PC-3 (cell line): ENCODE data around the gene DDX3X. TPM values are rescaled to one million over a fixed set of nuclear protein-coding genes. Genes with fewer than 3 reads are reported as not detected.

ENCODE experiments used
- ATAC-seq: fragments of 200-7000 bp; cut with Tn5 transposase; 2 replicates; pipeline ENCODE4 v1.9.1; 2020; ENCODE audit warnings: mild to moderate bottlenecking, moderate library complexity
- BruUV-seq: library from RNA; stranded (reverse); fragments of 400-500 nt; replicated peaks from 2 replicates; lab custom pipeline; 2021; lab: Mats Ljungman, UMichigan
- CTCF ChIA-PET: fragments of 300-600 bp; sonication (Branson Sonifier 250); formaldehyde crosslinking; loops from one replicate; lab custom pipeline; 2022; ENCODE audit warnings: antibody characterized with exemption; lab: Charles Lee
- POLR2A ChIA-PET: fragments of 300-600 bp; sonication (Branson Sonifier 250); formaldehyde crosslinking; loops from one replicate; lab custom pipeline; 2022; ENCODE audit warnings: antibody characterized with exemption; ENCODE audit not compliant: unreplicated experiment; lab: Charles Lee
- DNase-seq: peaks from one replicate; pipeline ENCODE4 v3.0.0-alpha.2; 2015
- H2AFZ ChIP-seq: fragments of 300-600 bp; sonication (generic); 2 replicates; pipeline ENCODE4 v1.6.0; 2016; ENCODE audit warnings: antibody characterized with exemption, low read length
- H3F3A ChIP-seq: fragments of 300-600 bp; sonication (generic); one replicate; pipeline ENCODE4 v1.6.0; 2017; ENCODE audit warnings: antibody characterized with exemption, low read length, control low read depth, mild to moderate bottlenecking; ENCODE audit not compliant: unreplicated experiment
- H3K27ac ChIP-seq: fragments of 300-600 bp; sonication (generic); 2 replicates; pipeline ENCODE4 v1.5.1; 2016; ENCODE audit warnings: mild to moderate bottlenecking, low read length
- H3K27me3 ChIP-seq: fragments of 300-600 bp; sonication (generic); 2 replicates; pipeline ENCODE4 v1.6.1; 2016; ENCODE audit warnings: low read length, mixed read lengths
- H3K36me3 ChIP-seq: fragments of 300-600 bp; sonication (generic); 2 replicates; pipeline ENCODE4 v1.6.1; 2016; ENCODE audit warnings: low read depth, mixed run types, low read length, mixed read lengths
- H3K4me1 ChIP-seq: fragments of 300-600 bp; sonication (generic); 2 replicates; pipeline ENCODE4 v1.5.1; 2016; ENCODE audit warnings: low read length; ENCODE audit not compliant: insufficient read depth
- H3K4me2 ChIP-seq: fragments of 300-600 bp; sonication (generic); 2 replicates; pipeline ENCODE4 v1.6.0; 2016; ENCODE audit warnings: low read length
- H3K4me3 ChIP-seq: fragments of 300-600 bp; sonication (generic); 2 replicates; pipeline ENCODE4 v1.5.1; 2016; ENCODE audit warnings: mild to moderate bottlenecking, low read length, mixed read lengths
- H3K79me2 ChIP-seq: fragments of 300-600 bp; sonication (generic); 2 replicates; pipeline ENCODE4 v1.6.1; 2017; ENCODE audit warnings: low read length, mixed read lengths
- H3K9ac ChIP-seq: fragments of 300-600 bp; sonication (generic); 2 replicates; pipeline ENCODE4 v1.6.0; 2016; ENCODE audit warnings: mild to moderate bottlenecking, low read length
- H3K9me2 ChIP-seq: fragments of 300-600 bp; sonication (generic); replicated peaks from 2 replicates; pipeline ENCODE4 v1.6.1; 2016; ENCODE audit warnings: mixed run types, low read length, mixed read lengths
- H3K9me3 ChIP-seq: fragments of 300-600 bp; sonication (generic); 2 replicates; pipeline ENCODE4 v1.6.1; 2016; ENCODE audit warnings: low read length, mixed read lengths
- H4K20me1 ChIP-seq: fragments of 300-600 bp; sonication (generic); 2 replicates; pipeline ENCODE4 v1.6.1; 2016; ENCODE audit warnings: low read length, mixed read lengths
- EZH2 ChIP-seq: fragments of 300-600 bp; sonication (generic); IDR thresholded peaks from one replicate; pipeline ENCODE4 v1.6.1; 2017; ENCODE audit warnings: antibody characterized with exemption, mild to moderate bottlenecking, low read length; ENCODE audit not compliant: unreplicated experiment
- EZH2phosphoT487 ChIP-seq: fragments of 300-600 bp; sonication (generic); IDR thresholded peaks from 2 replicates; pipeline ENCODE4 v1.6.1; 2018; ENCODE audit warnings: mild to moderate bottlenecking, antibody characterized with exemption, low read length, borderline replicate concordance
- intact Hi-C: fragments of 100-400 bp; cut with micrococcal nuclease; formaldehyde crosslinking; loops from 2 replicates; pipeline ENCODE4 v1.9.0; 2023
- total RNA-seq: library from RNA; depleted of rRNA; stranded (reverse); fragments of >200 nt; gene quantifications from 2 replicates; pipeline ENCODE4 v1.2.3, GENCODE V29; 2014
- TF ChIP-seq, protein P1 (sequence below): fragments of 300-600 bp; sonication (generic); conservative IDR thresholded peaks from 2 replicates; pipeline ENCODE4 v1.5.1; 2017; ENCODE audit warnings: antibody characterized with exemption, low read depth, mild to moderate bottlenecking, low read length

Gene DDX3X
- total RNA-seq, 1 experiment from 2014 or later = 185 TPM

DNA sequence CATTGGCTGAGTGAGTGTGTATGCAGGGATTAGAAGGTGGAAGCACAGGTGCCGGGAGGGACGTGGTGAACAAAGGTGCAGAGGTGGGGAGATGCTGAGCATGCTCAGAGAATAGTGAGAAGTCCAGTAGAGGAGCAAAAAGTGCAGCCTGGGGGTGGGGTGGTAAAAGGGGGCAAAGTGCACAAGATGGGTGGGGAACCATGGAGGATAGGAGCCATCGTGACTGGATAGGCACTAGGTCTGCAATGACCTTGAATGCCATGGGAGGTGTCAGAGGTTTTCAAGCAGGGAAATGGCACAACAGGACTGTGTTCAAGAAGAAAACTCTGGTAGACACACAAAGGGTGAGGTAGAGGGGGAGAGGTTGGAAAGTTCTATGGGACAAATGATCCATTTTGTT, 6.6 kb upstream of the DDX3X start:
- Histone ChIP-seq H3K9ac (no peak overlapping the region), H3K4me3 (no peak overlapping the region), H3K27ac (no peak overlapping the region), H3K4me1 (peaks cover 2% of the 10 kb centered on the region; the same call in 1 of the 2 replicates), H4K20me1 (no peaks in the 10 kb centered on the region), H3K9me2 (no peaks in the 10 kb centered on the region), H3K27me3 (no peaks in the 10 kb centered on the region), H3K79me2 (no peaks in the 10 kb centered on the region), H2AFZ (no peak overlapping the region), H3K9me3 (no peaks in the 10 kb centered on the region), H3K4me2 (no peak overlapping the region), H3K36me3 (no peaks in the 10 kb centered on the region), H3F3A (no peaks in the 10 kb centered on the region)
- ChIA-PET POLR2A (no interaction called here), CTCF (no interaction called here)
- no peak for ATAC-seq
- no TSS peak for BruUV-seq
- TF ChIP-seq EZH2phosphoT487 (no peak), EZH2 (no peak)
- TF ChIP-seq, protein P1, sequence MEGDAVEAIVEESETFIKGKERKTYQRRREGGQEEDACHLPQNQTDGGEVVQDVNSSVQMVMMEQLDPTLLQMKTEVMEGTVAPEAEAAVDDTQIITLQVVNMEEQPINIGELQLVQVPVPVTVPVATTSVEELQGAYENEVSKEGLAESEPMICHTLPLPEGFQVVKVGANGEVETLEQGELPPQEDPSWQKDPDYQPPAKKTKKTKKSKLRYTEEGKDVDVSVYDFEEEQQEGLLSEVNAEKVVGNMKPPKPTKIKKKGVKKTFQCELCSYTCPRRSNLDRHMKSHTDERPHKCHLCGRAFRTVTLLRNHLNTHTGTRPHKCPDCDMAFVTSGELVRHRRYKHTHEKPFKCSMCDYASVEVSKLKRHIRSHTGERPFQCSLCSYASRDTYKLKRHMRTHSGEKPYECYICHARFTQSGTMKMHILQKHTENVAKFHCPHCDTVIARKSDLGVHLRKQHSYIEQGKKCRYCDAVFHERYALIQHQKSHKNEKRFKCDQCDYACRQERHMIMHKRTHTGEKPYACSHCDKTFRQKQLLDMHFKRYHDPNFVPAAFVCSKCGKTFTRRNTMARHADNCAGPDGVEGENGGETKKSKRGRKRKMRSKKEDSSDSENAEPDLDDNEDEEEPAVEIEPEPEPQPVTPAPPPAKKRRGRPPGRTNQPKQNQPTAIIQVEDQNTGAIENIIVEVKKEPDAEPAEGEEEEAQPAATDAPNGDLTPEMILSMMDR = no peak
- no peak for DNase-seq
- intact Hi-C loops = no loop called here

DNA sequence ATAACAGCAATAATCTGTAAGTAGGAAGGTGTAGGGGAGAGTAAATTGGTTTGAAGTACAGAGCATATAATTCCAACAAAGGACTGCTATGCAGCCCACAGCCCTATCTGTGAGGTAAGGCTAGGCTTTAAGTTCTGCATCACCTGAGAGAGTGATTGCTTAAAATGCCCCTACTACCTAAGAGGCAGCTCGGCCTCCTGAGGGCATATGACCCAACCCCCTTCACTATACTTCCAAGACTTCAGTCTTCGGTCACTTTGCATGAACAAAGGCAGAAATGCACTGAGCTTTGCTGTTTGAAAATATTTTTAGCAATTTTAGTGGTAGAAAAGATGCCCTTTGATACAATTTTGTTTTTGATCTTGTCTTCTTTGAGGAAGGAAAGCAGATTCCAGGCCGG, 4.9 kb upstream of the DDX3X start:
- no peak for TF ChIP-seq EZH2
- no peak for TF ChIP-seq EZH2phosphoT487
- TF ChIP-seq, protein P1 = no peak
- intact Hi-C loops = no loop called here

DNA sequence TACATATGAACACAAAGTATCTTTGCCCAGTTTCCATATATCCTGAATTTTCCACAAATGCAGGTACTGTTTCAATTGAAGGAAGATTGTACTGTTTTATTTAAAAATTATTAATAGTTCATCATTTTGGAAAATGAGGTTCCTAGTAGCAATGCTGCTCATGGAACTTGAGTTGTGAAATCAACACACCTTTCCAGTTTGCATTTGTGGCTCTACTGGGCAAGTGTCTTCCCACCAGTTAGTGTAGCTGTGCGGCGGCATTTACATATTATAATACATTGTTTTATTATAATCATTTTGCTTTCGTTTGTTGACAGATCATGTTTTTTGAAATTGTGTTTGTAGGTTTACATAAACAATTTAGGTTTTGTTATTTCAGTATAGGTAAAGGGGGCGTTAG, 2.0 kb upstream of the DDX3X start:
- Histone ChIP-seq H3K27me3 (no peaks in the 10 kb centered on the region), H3K79me2 (peaks cover 33% of the 10 kb centered on the region), H3K27ac (no peak overlapping the region), H3K4me2 (peak overlapping the region; percentile 88), H3K36me3 (peaks cover 6% of the 10 kb centered on the region), H3K9me3 (no peaks in the 10 kb centered on the region), H4K20me1 (peaks cover 27% of the 10 kb centered on the region), H3K4me3 (no peak overlapping the region), H3K9ac (no peak overlapping the region), H3K4me1 (peaks cover 12% of the 10 kb centered on the region), H3K9me2 (no peaks in the 10 kb centered on the region), H2AFZ (no peak overlapping the region), H3F3A (no peaks in the 10 kb centered on the region)
- POLR2A ChIA-PET = no interaction called here
- ATAC-seq = no peak
- no peak for DNase-seq
- BruUV-seq = no TSS peak
- CTCF ChIA-PET = no interaction called here
- intact Hi-C loops = no loop called here
- TF ChIP-seq EZH2 (no peak), EZH2phosphoT487 (no peak)
- TF ChIP-seq, protein P1 = no peak

More for the DNA sequence above, 4.9 kb upstream of the DDX3X start:
- ChIA-PET POLR2A (interaction anchor here (0.6 kb wide), 1 partner anchor 51 kb away, joined by 6 read pairs; no protein-coding TSS in a partner anchor), CTCF (no interaction called here)
- no peaks in the 10 kb centered on the region for H3K27me3 ChIP-seq
- H4K20me1 ChIP-seq = peaks cover under 1% of the 10 kb centered on the region; the same call in 1 of the 2 replicates
- no peaks in the 10 kb centered on the region for H3K9me3 ChIP-seq
- no peaks in the 10 kb centered on the region for H3K9me2 ChIP-seq
- H3K27ac ChIP-seq = no peak overlapping the region
- H3F3A ChIP-seq = no peaks in the 10 kb centered on the region
- DNase-seq = no peak
- no peak overlapping the region for H2AFZ ChIP-seq
- H3K9ac ChIP-seq = no peak overlapping the region
- H3K79me2 ChIP-seq = peaks cover 4% of the 10 kb centered on the region
- BruUV-seq = no TSS peak
- no peaks in the 10 kb centered on the region for H3K36me3 ChIP-seq
- H3K4me1 ChIP-seq = peaks cover 12% of the 10 kb centered on the region
- no peak overlapping the region for H3K4me3 ChIP-seq
- H3K4me2 ChIP-seq = no peak overlapping the region
- no peak for ATAC-seq
